Transverse colon (tissue), 4 donors: ENCODE measurements around the gene ATL3. TPM values are rescaled to one million over a fixed set of nuclear protein-coding genes. Genes with fewer than 3 reads are reported as not detected.

ENCODE experiments used
- DNase-seq: peaks from one replicate; pipeline ENCODE4 v3.0.0-alpha.2; 2019
- H3K27ac ChIP-seq, 4 donors: fragments of 200-600 bp; sonication (generic); 2 replicates each; pipeline ENCODE4 v1.5.1; 2016 to 2018; ENCODE audit warnings: inconsistent platforms in 4 of 4
- H3K27me3 ChIP-seq: fragments of 200-600 bp; sonication (generic); 2 replicates; pipeline ENCODE4 v1.5.1; 2017; ENCODE audit warnings: inconsistent platforms
- H3K36me3 ChIP-seq, 4 donors: fragments of 200-600 bp; sonication (generic); 2 replicates each; pipeline ENCODE4 v1.5.1; 2017 to 2019; ENCODE audit warnings: inconsistent platforms in 4 of 4
- H3K4me1 ChIP-seq, 4 donors: fragments of 200-600 bp; sonication (generic); 2 replicates each; pipeline ENCODE4 v1.5.1; 2017 to 2020; ENCODE audit warnings: inconsistent platforms in 4 of 4
- H3K4me3 ChIP-seq, 4 donors: fragments of 200-600 bp; sonication (generic); 1 replicate in 1 of 4; 2 replicates in 3 of 4; pipeline versions ENCODE4 v1.5.1 to v1.6.1; 2017 to 2019; ENCODE audit warnings: inconsistent platforms in 4 of 4
- H3K9me3 ChIP-seq, 2 donors: fragments of 200-600 bp; sonication (generic); 2 replicates each; pipeline ENCODE4 v1.5.1; 2017 to 2019; ENCODE audit warnings: inconsistent platforms in 2 of 2
- EP300 ChIP-seq: sonication (generic); formaldehyde crosslinking; IDR thresholded peaks from one replicate; pipeline ENCODE4 v1.6.1; 2017; ENCODE audit warnings: antibody characterized with exemption, low read depth
- POLR2A ChIP-seq: fragments of 450-650 bp; IDR thresholded peaks from one replicate; pipeline ENCODE4 v1.6.1; 2016; ENCODE audit warnings: antibody characterized with exemption, mild to moderate bottlenecking, moderate library complexity
- POLR2AphosphoS5 ChIP-seq, 3 donors: sonication (generic); formaldehyde crosslinking; IDR thresholded peaks; one replicate each; pipeline ENCODE4 v1.6.1; 2016; ENCODE audit warnings: antibody characterized with exemption in 3 of 3
- WGBS, 2 donors: methylation state at CpG; one replicate each; pipeline ENCODE4 v1.1.5; 2018; ENCODE audit warnings: low coverage in 1 of 2; 5-methylcytosine and 5-hydroxymethylcytosine counted together
- in situ Hi-C, 4 donors: fragments of 200-750 bp; cut with MboI; loops; one replicate each; pipeline versions ENCODE4 v1.15.0 to v1.15.1; 2017; ENCODE audit warnings: low sequenced_read_pairs in 3 of 4, low pct_ligation_motif_present in 1 of 4, low pct_unique_long_range_greater_than_20kb in 1 of 4
- intact Hi-C: fragments of 100-400 bp; cut with DNase I; formaldehyde crosslinking; loops from one replicate; pipeline ENCODE4 v1.15.1; 2023; ENCODE audit warnings: low total_unique reads
- total RNA-seq, 4 donors: library from RNA; depleted of rRNA; stranded (reverse); fragments of >200 nt; gene quantifications; one replicate each; pipeline ENCODE4 v1.1.0, GENCODE V29; 2016
- TF ChIP-seq, protein P1 (sequence below), 5 experiments: fragments of 200-600 bp in 3 of 5; fragments of 450-650 bp in 2 of 5; sonication (generic) in 3 of 5; IDR thresholded peaks; 1 replicate in 2 of 5; 2 replicates in 3 of 5; pipeline ENCODE4 v1.5.1; 2016 to 2017; ENCODE audit warnings: antibody characterized with exemption in 5 of 5, inconsistent platforms in 3 of 5, mild to moderate bottlenecking in 2 of 5, moderate library complexity in 1 of 5

ATL3 gene
- total RNA-seq, 4 donors from 2014 or later, result 18.7 to 60.8 (median 40.0) TPM

DNA sequence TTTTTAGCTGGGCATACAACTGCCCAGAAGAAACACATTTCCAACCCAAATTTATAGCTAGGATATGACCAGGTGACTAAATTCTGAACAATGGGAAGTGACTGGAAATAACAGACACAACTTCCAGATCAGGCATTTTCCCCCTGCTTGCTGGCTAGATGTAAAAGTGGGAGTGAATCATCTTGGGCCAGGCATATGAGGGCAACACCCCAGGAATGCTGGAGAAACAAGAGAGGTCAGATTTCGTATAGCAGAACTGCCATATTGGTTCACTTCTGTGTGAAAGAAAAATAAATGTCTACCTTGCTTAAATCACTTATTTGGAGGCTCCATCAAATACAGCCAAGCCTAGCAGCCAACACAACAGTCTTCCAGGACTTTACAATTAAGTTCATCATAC, 7.4 kb downstream of the ATL3 start:
- DNase-seq, result no peak
- no peaks in the 10 kb centered on the region for H3K9me3 ChIP-seq
- intact Hi-C loops, result no loop called here
- TF ChIP-seq POLR2A (no peak), EP300 (no peak), POLR2AphosphoS5 (IDR thresholded peaks at IDR 0.05) (no peak)
- TF ChIP-seq, protein P1, sequence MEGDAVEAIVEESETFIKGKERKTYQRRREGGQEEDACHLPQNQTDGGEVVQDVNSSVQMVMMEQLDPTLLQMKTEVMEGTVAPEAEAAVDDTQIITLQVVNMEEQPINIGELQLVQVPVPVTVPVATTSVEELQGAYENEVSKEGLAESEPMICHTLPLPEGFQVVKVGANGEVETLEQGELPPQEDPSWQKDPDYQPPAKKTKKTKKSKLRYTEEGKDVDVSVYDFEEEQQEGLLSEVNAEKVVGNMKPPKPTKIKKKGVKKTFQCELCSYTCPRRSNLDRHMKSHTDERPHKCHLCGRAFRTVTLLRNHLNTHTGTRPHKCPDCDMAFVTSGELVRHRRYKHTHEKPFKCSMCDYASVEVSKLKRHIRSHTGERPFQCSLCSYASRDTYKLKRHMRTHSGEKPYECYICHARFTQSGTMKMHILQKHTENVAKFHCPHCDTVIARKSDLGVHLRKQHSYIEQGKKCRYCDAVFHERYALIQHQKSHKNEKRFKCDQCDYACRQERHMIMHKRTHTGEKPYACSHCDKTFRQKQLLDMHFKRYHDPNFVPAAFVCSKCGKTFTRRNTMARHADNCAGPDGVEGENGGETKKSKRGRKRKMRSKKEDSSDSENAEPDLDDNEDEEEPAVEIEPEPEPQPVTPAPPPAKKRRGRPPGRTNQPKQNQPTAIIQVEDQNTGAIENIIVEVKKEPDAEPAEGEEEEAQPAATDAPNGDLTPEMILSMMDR (IDR thresholded peaks at IDR 0.05), result no peak
- H3K27me3 ChIP-seq, result no peaks in the 10 kb centered on the region
- no peak overlapping the region for H3K4me3 ChIP-seq
- H3K4me1 ChIP-seq, result peaks cover 13 to 47% (median 28%) of the 10 kb centered on the region in 4 donors
- no peaks in the 10 kb centered on the region for H3K36me3 ChIP-seq
- in situ Hi-C loops, result no loop called here
- H3K27ac ChIP-seq, result no peak overlapping the region
- WGBS, 2 donors, result 0% methylated on average over 1 of the region's 1 CpG

DNA sequence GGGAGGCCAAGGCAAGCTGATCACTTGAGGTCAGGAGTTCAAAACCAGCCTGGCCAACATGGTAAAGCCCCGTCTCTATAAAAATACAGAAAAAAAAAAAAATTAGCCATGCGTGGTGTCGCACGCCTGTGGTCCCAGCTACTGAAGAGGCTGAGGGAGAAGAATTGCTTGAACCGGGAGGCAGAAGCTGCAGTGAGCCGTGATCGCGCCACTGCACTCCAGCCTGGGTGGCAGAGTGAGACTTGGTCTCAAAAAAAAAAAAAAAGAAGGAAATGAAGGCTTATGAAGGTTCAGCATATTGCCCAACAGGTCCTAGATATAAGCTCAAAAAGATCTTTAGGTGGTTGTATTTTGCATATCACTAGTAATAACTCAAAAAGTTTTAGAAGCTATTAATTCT, 10.2 kb downstream of the ATL3 start:
- in situ Hi-C loops (no loop called here), intact Hi-C loops (no loop called here)
- Histone ChIP-seq H3K27me3 (no peaks in the 10 kb centered on the region), H3K9me3 (no peaks in the 10 kb centered on the region), H3K4me3 (no peak overlapping the region), H3K36me3 (peaks cover 0 to 9% (median 4%) of the 10 kb centered on the region in 4 donors), H3K4me1 (peaks cover 5 to 27% (median 12%) of the 10 kb centered on the region in 4 donors), H3K27ac (no peak overlapping the region)
- DNase-seq, result no peak
- TF ChIP-seq, protein P1 (IDR thresholded peaks at IDR 0.05), result no peak
- no peak for TF ChIP-seq POLR2AphosphoS5 (IDR thresholded peaks at IDR 0.05)
- TF ChIP-seq EP300, result no peak
- TF ChIP-seq POLR2A, result no peak
- 80 to 93% methylated on average over 4 to 8 of the region's 8 CpGs for WGBS, 2 donors

DNA sequence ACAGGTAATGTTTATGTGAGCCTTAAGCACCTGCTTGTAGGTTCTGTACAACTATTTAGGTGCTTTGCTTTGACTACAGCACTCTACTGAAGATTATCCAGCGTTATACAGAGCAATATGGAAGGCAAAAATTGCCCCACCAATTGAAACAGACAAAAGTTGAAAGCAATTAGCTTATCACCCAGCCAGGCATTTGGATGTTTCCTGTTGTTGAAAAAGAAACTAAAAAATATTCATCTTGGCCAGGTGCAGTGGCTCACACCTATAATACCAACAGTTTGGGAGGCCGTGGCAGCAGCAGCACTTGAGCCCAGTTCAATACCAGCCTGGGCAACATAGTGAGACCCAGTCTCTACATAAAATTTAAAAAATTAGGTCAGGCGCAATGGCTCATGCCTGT, 18.5 kb downstream of the ATL3 start:
- TF ChIP-seq EP300 (no peak), POLR2AphosphoS5 (IDR thresholded peaks at IDR 0.05) (no peak), POLR2A (no peak)
- TF ChIP-seq, protein P1 (IDR thresholded peaks at IDR 0.05), result no peak
- DNase-seq, result no peak

DNA sequence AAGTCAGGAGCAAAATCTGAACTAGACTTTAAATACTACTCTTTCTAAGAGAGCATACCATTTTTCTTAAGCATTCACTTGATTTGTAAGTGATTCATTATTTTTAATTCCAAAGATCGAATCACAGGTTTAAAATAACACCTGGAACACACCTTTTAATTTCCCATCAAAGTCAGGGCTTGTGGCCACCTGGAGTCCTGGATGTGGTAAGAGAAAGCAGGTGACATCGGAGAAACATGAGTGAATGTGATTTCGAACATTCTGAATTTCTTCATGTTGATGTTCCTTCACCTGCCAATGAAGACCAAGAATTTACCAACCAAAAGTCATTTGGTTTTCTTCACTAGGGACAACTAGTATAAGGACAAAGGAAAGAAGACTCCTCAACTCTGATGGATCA, 28.0 kb downstream of the ATL3 start:
- Histone ChIP-seq H3K36me3 (peaks cover 0 to 43% (median 21%) of the 10 kb centered on the region in 4 donors), H3K4me1 (no peaks in the 10 kb centered on the region), H3K9me3 (no peaks in the 10 kb centered on the region), H3K27ac (no peak overlapping the region), H3K27me3 (no peaks in the 10 kb centered on the region), H3K4me3 (no peak overlapping the region)
- TF ChIP-seq EP300 (no peak), POLR2A (no peak), POLR2AphosphoS5 (IDR thresholded peaks at IDR 0.05) (no peak)
- TF ChIP-seq, protein P1 (IDR thresholded peaks at IDR 0.05), result no peak
- in situ Hi-C loops (loop anchor here in 3 of 4 donors (10.0 to 25.0 kb wide), 2 partner anchors 92 to 94 kb away; no protein-coding TSS in a partner anchor), intact Hi-C loops (no loop called here)
- 92 to 100% methylated on average over 1 to 3 of the region's 3 CpGs for WGBS, 2 donors
- no peak for DNase-seq

More for the DNA sequence above, 18.5 kb downstream of the ATL3 start:
- 40 to 81% methylated on average over 1 to 3 of the region's 3 CpGs for WGBS, 2 donors
- intact Hi-C loops (no loop called here), in situ Hi-C loops (no loop called here)
- H3K36me3 ChIP-seq, result peaks cover 0 to 60% (median 16%) of the 10 kb centered on the region in 4 donors
- no peak overlapping the region for H3K27ac ChIP-seq
- H3K4me3 ChIP-seq, result no peak overlapping the region
- H3K27me3 ChIP-seq, result no peaks in the 10 kb centered on the region
- H3K9me3 ChIP-seq, result no peaks in the 10 kb centered on the region
- H3K4me1 ChIP-seq, result no peaks in the 10 kb centered on the region
